Adipocyte (in vitro differentiated cells): ENCODE data around the gene PRSS57.
"Not testable (repeated sequence)": the region's sequence is repeated elsewhere in the genome, so short reads cannot be mapped to it uniquely, and the experiment has no call there.

Experiments
- DNase-seq: peaks from one replicate; pipeline ENCODE4 v3.0.0-alpha.2; 2015; ENCODE audit warnings: low read depth
- H3K27me3 ChIP-seq: replicated peaks from 2 replicates; pipeline ENCODE4 v1.7.0; 2013; ENCODE audit warnings: mild to moderate bottlenecking, low read length, moderate library complexity; ENCODE audit not compliant: control insufficient read depth, insufficient read depth
- H3K36me3 ChIP-seq: 2 replicates; pipeline ENCODE4 v1.7.0; 2013; ENCODE audit warnings: low read length, mild to moderate bottlenecking, moderate library complexity; ENCODE audit not compliant: control insufficient read depth, insufficient read depth, severe bottlenecking
- H3K4me1 ChIP-seq: 2 replicates; pipeline ENCODE4 v1.7.0; 2013; ENCODE audit warnings: mild to moderate bottlenecking, low read length, moderate library complexity; ENCODE audit not compliant: control insufficient read depth, insufficient read depth
- H3K4me3 ChIP-seq: 2 replicates; pipeline ENCODE4 v1.7.0; 2013; ENCODE audit warnings: mild to moderate bottlenecking, low read length, moderate library complexity
- H3K9ac ChIP-seq: 2 replicates; pipeline ENCODE4 v1.7.0; 2013; ENCODE audit warnings: mild to moderate bottlenecking, low read length, moderate library complexity
- H3K9me3 ChIP-seq: 2 replicates; pipeline ENCODE4 v1.7.0; 2013; ENCODE audit warnings: mild to moderate bottlenecking, low read length, moderate library complexity; ENCODE audit not compliant: control insufficient read depth

Gene PRSS57

GRCh38 chr19:695352-695949 is at the start of gene PRSS57:
Gene PRSS57, minus strand, starts transcription at chr19:695452. Its CDS starts 22 bp downstream, at chr19:695430.
- Histone ChIP-seq H3K4me1 (no peaks in the 10 kb centered on the region), H3K36me3 (no peaks in the 10 kb centered on the region), H3K9ac (no peak within 1 kb of the TSS), H3K27me3 (peaks cover 11% of the 10 kb centered on the region), H3K9me3 (no peaks in the 10 kb centered on the region), H3K4me3 (no peak within 1 kb of the TSS)
- no peak for DNase-seq

- peaks cover 10% of the 10 kb centered on the region for H3K9me3 ChIP-seq
- H3K27me3 ChIP-seq = no peaks in the 10 kb centered on the region
- H3K4me1 ChIP-seq = peaks cover 5% of the 10 kb centered on the region
- no peak overlapping the region for H3K4me3 ChIP-seq
- DNase-seq = no peak
- H3K9ac ChIP-seq = no peak overlapping the region
- H3K36me3 ChIP-seq = peaks cover 5% of the 10 kb centered on the region
Observed at GRCh38 chr19:743168-743687, 48.0 kb upstream of the PRSS57 start.

- H3K4me3 ChIP-seq = no peak overlapping the region
- peaks cover 5% of the 10 kb centered on the region for H3K9me3 ChIP-seq
- peaks cover 5% of the 10 kb centered on the region for H3K36me3 ChIP-seq
- H3K9ac ChIP-seq = no peak overlapping the region
- H3K27me3 ChIP-seq = no peaks in the 10 kb centered on the region
- no peak for DNase-seq
- peaks cover 5% of the 10 kb centered on the region for H3K4me1 ChIP-seq
Observed at GRCh38 chr19:742540-743075, 47.4 kb upstream of the PRSS57 start.

- H3K9ac ChIP-seq = no peak overlapping the region
- H3K4me1 ChIP-seq = peaks cover 5% of the 10 kb centered on the region
- no peak for DNase-seq
- peaks cover 3% of the 10 kb centered on the region for H3K9me3 ChIP-seq
- peaks cover 5% of the 10 kb centered on the region for H3K36me3 ChIP-seq
- no peaks in the 10 kb centered on the region for H3K27me3 ChIP-seq
- H3K4me3 ChIP-seq = no peak overlapping the region
Observed at GRCh38 chr19:741506-742131, 46.4 kb upstream of the PRSS57 start.

- not testable (repeated sequence) for H3K4me1 ChIP-seq, H3K9ac ChIP-seq, H3K9me3 ChIP-seq, DNase-seq, H3K27me3 ChIP-seq, H3K4me3 ChIP-seq
- H3K36me3 ChIP-seq = peaks cover 11% of the 10 kb centered on the region
Observed at GRCh38 chr19:740816-741505, 45.7 kb upstream of the PRSS57 start.

- Histone ChIP-seq H3K9ac (no peak overlapping the region), H3K9me3 (peaks cover 3% of the 10 kb centered on the region), H3K27me3 (no peaks in the 10 kb centered on the region), H3K36me3 (peaks cover 11% of the 10 kb centered on the region), H3K4me1 (peaks cover 5% of the 10 kb centered on the region), H3K4me3 (no peak overlapping the region)
- DNase-seq = no peak
Observed at GRCh38 chr19:739998-740715, 44.9 kb upstream of the PRSS57 start.

- Histone ChIP-seq H3K9ac (no peak overlapping the region), H3K4me1 (peaks cover 5% of the 10 kb centered on the region)
- no peak for DNase-seq
Observed at GRCh38 chr19:738509-739128, 43.4 kb upstream of the PRSS57 start.

GRCh38 chr19:737591-738093 is 42.4 kb upstream of the PRSS57 start:
- no peaks in the 10 kb centered on the region for H3K27me3 ChIP-seq
- DNase-seq = peak; percentile 69
- no peaks in the 10 kb centered on the region for H3K9me3 ChIP-seq
- no peaks in the 10 kb centered on the region for H3K4me1 ChIP-seq
- peaks cover 15% of the 10 kb centered on the region for H3K36me3 ChIP-seq
- H3K9ac ChIP-seq = no peak overlapping the region
- H3K4me3 ChIP-seq = no peak overlapping the region

More at GRCh38 chr19:738509-739128, 43.4 kb upstream of the PRSS57 start:
- no peaks in the 10 kb centered on the region for H3K9me3 ChIP-seq
- peaks cover 11% of the 10 kb centered on the region for H3K36me3 ChIP-seq
- no peaks in the 10 kb centered on the region for H3K27me3 ChIP-seq
- H3K4me3 ChIP-seq = no peak overlapping the region

GRCh38 chr19:736125-736524 is 40.9 kb upstream of the PRSS57 start:
- peaks cover 28% of the 10 kb centered on the region for H3K36me3 ChIP-seq

GRCh38 chr19:734716-735115 is 39.5 kb upstream of the PRSS57 start:
- H3K27me3 ChIP-seq = no peaks in the 10 kb centered on the region
- no peak overlapping the region for H3K9ac ChIP-seq
- H3K4me1 ChIP-seq = no peaks in the 10 kb centered on the region
- peaks cover 32% of the 10 kb centered on the region for H3K36me3 ChIP-seq
- H3K4me3 ChIP-seq = no peak overlapping the region
- H3K9me3 ChIP-seq = no peaks in the 10 kb centered on the region
- no peak for DNase-seq

More at GRCh38 chr19:736125-736524, 40.9 kb upstream of the PRSS57 start:
- Histone ChIP-seq H3K9ac (no peak overlapping the region), H3K4me1 (no peaks in the 10 kb centered on the region), H3K4me3 (no peak overlapping the region), H3K27me3 (no peaks in the 10 kb centered on the region), H3K9me3 (no peaks in the 10 kb centered on the region)
- DNase-seq = no peak
